Measurements from ENCODE around the gene MAN2C1.

MAN2C1 gene

GRCh38 chr15:75361989-75362641 is 6.3 kb downstream of the MAN2C1 start:
- H3K4me3 ChIP-seq (ENCODE audit: low read depth, low read length), result no peak overlapping the region
- no peak for TF ChIP-seq CTCF (IDR thresholded peaks at IDR 0.05; ENCODE audit: low read depth, low read length, missing control alignments)
- no peak for DNase-seq (ENCODE audit: low read depth)

- no peak for TF ChIP-seq CTCF (IDR thresholded peaks at IDR 0.05; ENCODE audit: low read depth, low read length, missing control alignments)
- no peak overlapping the region for H3K4me3 ChIP-seq (ENCODE audit: low read depth, low read length)
- DNase-seq (ENCODE audit: low read depth), result no peak
These were observed 6.9 kb downstream of the MAN2C1 start for GRCh38 chr15:75361361-75361988.

DNA sequence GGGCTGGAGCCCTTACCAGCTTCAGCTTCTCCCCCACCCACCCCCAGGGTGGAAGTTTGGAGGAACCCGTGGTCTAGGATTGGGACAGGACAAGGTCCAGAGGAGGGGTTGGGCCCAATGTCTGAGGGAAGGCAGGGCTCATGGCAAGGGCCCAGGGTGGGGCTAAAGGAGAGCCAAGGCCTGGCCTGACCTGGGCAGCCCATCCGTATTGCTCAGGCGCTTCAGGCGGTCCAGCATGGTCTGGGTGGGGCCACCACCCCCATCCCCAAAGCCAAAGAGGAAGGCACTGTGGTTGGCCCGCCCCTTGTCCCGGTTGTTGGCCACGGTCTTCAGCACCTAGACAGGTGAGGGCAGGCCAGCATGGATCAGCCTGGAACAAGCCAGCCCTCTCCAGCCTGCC is 7.6 kb downstream of the MAN2C1 start:
- no peak overlapping the region for H3K4me3 ChIP-seq (ENCODE audit: low read depth, low read length)
- no peak for DNase-seq (ENCODE audit: low read depth)
- TF ChIP-seq CTCF (IDR thresholded peaks at IDR 0.05; ENCODE audit: low read depth, low read length, missing control alignments), result no peak

DNA sequence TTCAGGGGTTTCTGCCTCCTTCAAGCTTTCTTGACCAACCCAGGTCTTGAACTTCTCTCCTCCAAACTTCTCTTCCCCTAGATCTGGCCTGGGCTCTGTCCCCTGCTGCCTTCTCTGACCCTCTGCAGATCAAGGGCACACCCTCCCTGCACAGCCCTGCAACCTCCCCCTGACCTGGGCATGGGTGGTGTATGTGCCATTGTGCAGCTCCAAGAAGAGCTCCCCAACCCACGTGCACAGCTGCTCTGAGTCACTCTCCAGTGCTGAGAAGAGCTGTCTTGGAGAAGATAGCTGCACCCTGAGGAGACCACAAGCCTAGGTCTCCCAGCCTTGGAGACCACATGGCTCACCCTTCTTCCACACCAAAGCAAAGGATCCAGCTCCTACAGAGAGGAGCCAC is 8.0 kb downstream of the MAN2C1 start:
- DNase-seq (ENCODE audit: low read depth), result no peak
- no peak for TF ChIP-seq CTCF (IDR thresholded peaks at IDR 0.05; ENCODE audit: low read depth, low read length, missing control alignments)
- H3K4me3 ChIP-seq (ENCODE audit: low read depth, low read length), result no peak overlapping the region

- DNase-seq (ENCODE audit: low read depth), result no peak
These were observed 8.7 kb downstream of the MAN2C1 start for GRCh38 chr15:75359537-75360250.

GRCh38 chr15:75358771-75359536 is 9.5 kb downstream of the MAN2C1 start:
- no peak for TF ChIP-seq CTCF (IDR thresholded peaks at IDR 0.05; ENCODE audit: low read depth, low read length, missing control alignments)
- DNase-seq (ENCODE audit: low read depth), result no peak
- H3K4me3 ChIP-seq (ENCODE audit: low read depth, low read length), result no peak overlapping the region

More at GRCh38 chr15:75359537-75360250, 8.7 kb downstream of the MAN2C1 start:
- no peak for TF ChIP-seq CTCF (IDR thresholded peaks at IDR 0.05; ENCODE audit: low read depth, low read length, missing control alignments)
- H3K4me3 ChIP-seq (ENCODE audit: low read depth, low read length), result no peak overlapping the region

All from GM12864 (cell line).